ENCODE measurements around the gene AKAP13.

AKAP13 gene

GRCh38 chr15:85335193-85335942, 45.0 kb upstream of the AKAP13 start:
- no peak overlapping the region for H3K4me3 ChIP-seq (ENCODE audit: low read depth, low read length)
- ChIA-PET CTCF (interaction anchor here (0.6 to 2.3 kb wide), 9 partner anchors 22 to 240 kb away, joined by 3 to 6 read pairs (median 4); no protein-coding TSS in a partner anchor), POLR2A (no interaction called here)
- no peak overlapping the region for H3K27ac ChIP-seq (ENCODE audit: extremely low read depth, low read depth, low read length)
- no peaks in the 10 kb centered on the region for H3K9me3 ChIP-seq (ENCODE audit: control insufficient read depth, insufficient read depth, low read depth, low read length)
- H3K4me1 ChIP-seq (ENCODE audit: control insufficient read depth, insufficient read depth, low read length), result 0 out of 2 replicates have a peak, but pooled peaks cover 2% of the 10 kb centered on the region
- TF ChIP-seq, protein P1, sequence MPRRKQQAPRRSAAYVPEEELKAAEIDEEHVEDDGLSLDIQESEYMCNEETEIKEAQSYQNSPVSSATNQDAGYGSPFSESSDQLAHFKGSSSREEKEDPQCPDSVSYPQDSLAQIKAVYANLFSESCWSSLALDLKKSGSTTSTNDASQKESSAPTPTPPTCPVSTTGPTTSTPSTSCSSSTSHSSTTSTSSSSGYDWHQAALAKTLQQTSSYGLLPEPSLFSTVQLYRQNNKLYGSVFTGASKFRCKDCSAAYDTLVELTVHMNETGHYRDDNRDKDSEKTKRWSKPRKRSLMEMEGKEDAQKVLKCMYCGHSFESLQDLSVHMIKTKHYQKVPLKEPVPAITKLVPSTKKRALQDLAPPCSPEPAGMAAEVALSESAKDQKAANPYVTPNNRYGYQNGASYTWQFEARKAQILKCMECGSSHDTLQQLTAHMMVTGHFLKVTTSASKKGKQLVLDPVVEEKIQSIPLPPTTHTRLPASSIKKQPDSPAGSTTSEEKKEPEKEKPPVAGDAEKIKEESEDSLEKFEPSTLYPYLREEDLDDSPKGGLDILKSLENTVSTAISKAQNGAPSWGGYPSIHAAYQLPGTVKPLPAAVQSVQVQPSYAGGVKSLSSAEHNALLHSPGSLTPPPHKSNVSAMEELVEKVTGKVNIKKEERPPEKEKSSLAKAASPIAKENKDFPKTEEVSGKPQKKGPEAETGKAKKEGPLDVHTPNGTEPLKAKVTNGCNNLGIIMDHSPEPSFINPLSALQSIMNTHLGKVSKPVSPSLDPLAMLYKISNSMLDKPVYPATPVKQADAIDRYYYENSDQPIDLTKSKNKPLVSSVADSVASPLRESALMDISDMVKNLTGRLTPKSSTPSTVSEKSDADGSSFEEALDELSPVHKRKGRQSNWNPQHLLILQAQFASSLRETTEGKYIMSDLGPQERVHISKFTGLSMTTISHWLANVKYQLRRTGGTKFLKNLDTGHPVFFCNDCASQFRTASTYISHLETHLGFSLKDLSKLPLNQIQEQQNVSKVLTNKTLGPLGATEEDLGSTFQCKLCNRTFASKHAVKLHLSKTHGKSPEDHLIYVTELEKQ (tag by site-specific recombination; IDR thresholded peaks at IDR 0.05; ENCODE audit: borderline replicate concordance), result no peak
- TF ChIP-seq, protein P2, sequence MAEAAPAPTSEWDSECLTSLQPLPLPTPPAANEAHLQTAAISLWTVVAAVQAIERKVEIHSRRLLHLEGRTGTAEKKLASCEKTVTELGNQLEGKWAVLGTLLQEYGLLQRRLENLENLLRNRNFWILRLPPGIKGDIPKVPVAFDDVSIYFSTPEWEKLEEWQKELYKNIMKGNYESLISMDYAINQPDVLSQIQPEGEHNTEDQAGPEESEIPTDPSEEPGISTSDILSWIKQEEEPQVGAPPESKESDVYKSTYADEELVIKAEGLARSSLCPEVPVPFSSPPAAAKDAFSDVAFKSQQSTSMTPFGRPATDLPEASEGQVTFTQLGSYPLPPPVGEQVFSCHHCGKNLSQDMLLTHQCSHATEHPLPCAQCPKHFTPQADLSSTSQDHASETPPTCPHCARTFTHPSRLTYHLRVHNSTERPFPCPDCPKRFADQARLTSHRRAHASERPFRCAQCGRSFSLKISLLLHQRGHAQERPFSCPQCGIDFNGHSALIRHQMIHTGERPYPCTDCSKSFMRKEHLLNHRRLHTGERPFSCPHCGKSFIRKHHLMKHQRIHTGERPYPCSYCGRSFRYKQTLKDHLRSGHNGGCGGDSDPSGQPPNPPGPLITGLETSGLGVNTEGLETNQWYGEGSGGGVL (tag by site-specific recombination; IDR thresholded peaks at IDR 0.05), result no peak
- TF ChIP-seq, protein P3, sequence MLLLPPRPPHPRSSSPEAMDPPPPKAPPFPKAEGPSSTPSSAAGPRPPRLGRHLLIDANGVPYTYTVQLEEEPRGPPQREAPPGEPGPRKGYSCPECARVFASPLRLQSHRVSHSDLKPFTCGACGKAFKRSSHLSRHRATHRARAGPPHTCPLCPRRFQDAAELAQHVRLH (tag by site-specific recombination; IDR thresholded peaks at IDR 0.05), result no peak
- no peaks in the 10 kb centered on the region for H3K36me3 ChIP-seq (ENCODE audit: control insufficient read depth in 2 of 2, insufficient read depth in 1 of 2, low read length in 2 of 2)

- Histone ChIP-seq H3K27ac (ENCODE audit: extremely low read depth, low read depth, low read length) (no peak overlapping the region), H3K36me3 (ENCODE audit: control insufficient read depth in 2 of 2, insufficient read depth in 1 of 2, low read length in 2 of 2) (no peaks in the 10 kb centered on the region), H3K9me3 (ENCODE audit: control insufficient read depth, insufficient read depth, low read depth, low read length) (no peaks in the 10 kb centered on the region), H3K4me1 (ENCODE audit: control insufficient read depth, insufficient read depth, low read length) (0 out of 2 replicates have a peak, but pooled peaks cover 2% of the 10 kb centered on the region), H3K4me3 (ENCODE audit: low read depth, low read length) (no peak overlapping the region)
- ChIA-PET CTCF (interaction anchor here (0.5 to 2.3 kb wide), 8 partner anchors 10 to 429 kb away, joined by 3 to 8 read pairs (median 4); no protein-coding TSS in a partner anchor), POLR2A (interaction anchor here (0.6 to 1.4 kb wide), 2 partner anchors 43 to 67 kb away, joined by 3 to 7 read pairs; partner anchors contain the start of gene AKAP13)
- TF ChIP-seq KLF16 (tag by site-specific recombination; IDR thresholded peaks at IDR 0.05) (no peak), ZNF114 (tag by site-specific recombination; IDR thresholded peaks at IDR 0.05) (no peak), ZNF280C (tag by site-specific recombination; IDR thresholded peaks at IDR 0.05) (no peak)
- TF ChIP-seq, protein P4, sequence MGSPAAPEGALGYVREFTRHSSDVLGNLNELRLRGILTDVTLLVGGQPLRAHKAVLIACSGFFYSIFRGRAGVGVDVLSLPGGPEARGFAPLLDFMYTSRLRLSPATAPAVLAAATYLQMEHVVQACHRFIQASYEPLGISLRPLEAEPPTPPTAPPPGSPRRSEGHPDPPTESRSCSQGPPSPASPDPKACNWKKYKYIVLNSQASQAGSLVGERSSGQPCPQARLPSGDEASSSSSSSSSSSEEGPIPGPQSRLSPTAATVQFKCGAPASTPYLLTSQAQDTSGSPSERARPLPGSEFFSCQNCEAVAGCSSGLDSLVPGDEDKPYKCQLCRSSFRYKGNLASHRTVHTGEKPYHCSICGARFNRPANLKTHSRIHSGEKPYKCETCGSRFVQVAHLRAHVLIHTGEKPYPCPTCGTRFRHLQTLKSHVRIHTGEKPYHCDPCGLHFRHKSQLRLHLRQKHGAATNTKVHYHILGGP (tag by site-specific recombination; IDR thresholded peaks at IDR 0.05), result no peak
These were observed 43.5 kb upstream of the AKAP13 start for GRCh38 chr15:85336880-85337279.

GRCh38 chr15:85337425-85338074, 42.9 kb upstream of the AKAP13 start:
- Histone ChIP-seq H3K36me3 (ENCODE audit: control insufficient read depth in 2 of 2, insufficient read depth in 1 of 2, low read length in 2 of 2) (no peaks in the 10 kb centered on the region), H3K4me3 (ENCODE audit: low read depth, low read length) (no peak overlapping the region), H3K4me1 (ENCODE audit: control insufficient read depth, insufficient read depth, low read length) (0 out of 2 replicates have a peak, but pooled peaks cover 2% of the 10 kb centered on the region), H3K27ac (ENCODE audit: extremely low read depth, low read depth, low read length) (no peak overlapping the region), H3K9me3 (ENCODE audit: control insufficient read depth, insufficient read depth, low read depth, low read length) (no peaks in the 10 kb centered on the region)
- ChIA-PET CTCF (interaction anchor here (0.5 to 2.3 kb wide), 7 partner anchors 11 to 429 kb away, joined by 3 to 7 read pairs (median 4); no protein-coding TSS in a partner anchor), POLR2A (interaction anchor here (1.4 kb wide), 1 partner anchor 43 kb away, joined by 7 read pairs; the partner anchor contains the start of gene AKAP13)
- TF ChIP-seq GLI2 (tag by site-specific recombination; IDR thresholded peaks at IDR 0.05; ENCODE audit: borderline replicate concordance, low read depth) (no peak), ZBTB44 (tag by site-specific recombination; IDR thresholded peaks at IDR 0.05) (no peak), ELK4 (IDR thresholded peaks at IDR 0.05; ENCODE audit: borderline replicate concordance, low read depth, low read length) (no peak), GLIS2 (tag by site-specific recombination; IDR thresholded peaks at IDR 0.05) (no peak), ZNF366 (tag by site-specific recombination; conservative IDR thresholded peaks at IDR 0.05) (no peak), ZNF416 (tag by site-specific recombination; IDR thresholded peaks at IDR 0.05) (no peak), ZNF16 (tag by site-specific recombination; IDR thresholded peaks at IDR 0.05; ENCODE audit: low read depth) (no peak), SP7 (tag by site-specific recombination; IDR thresholded peaks at IDR 0.05) (no peak)

Data from HEK293 (cell line).